ENCODE data around the gene PRKCQ. TPM values are rescaled to one million over a fixed set of nuclear protein-coding genes. Genes with fewer than 3 reads are reported as not detected.

PRKCQ gene
- polyA plus RNA-seq, 1 donor (not counting 4 experiments of a cell fraction or from before 2014, with no cell fraction given), result 7.5 TPM

DNA sequence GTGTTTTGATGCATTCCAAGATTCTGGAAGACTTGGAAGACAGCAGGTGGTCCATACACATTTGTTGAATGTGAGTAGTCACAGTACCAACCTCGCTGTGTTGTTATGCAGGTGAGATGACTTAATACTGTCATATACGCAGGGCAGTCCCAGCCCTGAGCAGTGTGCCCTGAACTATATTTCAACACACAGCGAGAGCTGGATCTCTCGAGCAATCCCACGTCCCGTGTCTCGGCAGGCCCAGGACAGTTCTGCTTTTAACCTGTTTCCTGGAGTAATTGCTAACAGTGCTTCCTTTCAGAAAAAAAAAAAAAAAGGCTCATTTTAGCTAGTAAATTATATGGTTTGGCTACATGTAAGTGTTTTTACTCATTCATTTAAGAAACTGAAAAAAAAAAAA lies 179.7 kb downstream of the PRKCQ start:
- Histone ChIP-seq H3K27me3 (ENCODE audit: control insufficient read depth, extremely low read depth, insufficient read depth, low read length) (peaks cover 2% of the 10 kb centered on the region), H4K20me1 (ENCODE audit: control insufficient read depth, extremely low read depth, insufficient read depth, low read length) (no peaks in the 10 kb centered on the region), H3K4me1 (ENCODE audit: control insufficient read depth, extremely low read depth, insufficient read depth, low read length) (peaks cover 9% of the 10 kb centered on the region), H3K9me1 (ENCODE audit: control insufficient read depth, extremely low read depth, insufficient read depth, low read length) (no peaks in the 10 kb centered on the region), H3K9ac (ENCODE audit: control insufficient read depth, extremely low read depth, insufficient read depth, low read length) (no peak overlapping the region), H3K27ac (ENCODE audit: control insufficient read depth, insufficient read depth, low read length) (no peak overlapping the region), H3K36me3 (ENCODE audit: control insufficient read depth in 2 of 2, extremely low read depth in 1 of 2, insufficient read depth in 2 of 2, low read length in 2 of 2) (no peaks in the 10 kb centered on the region), H3K4me3 (ENCODE audit: control insufficient read depth in 2 of 3, extremely low read depth in 1 of 3, insufficient read depth in 2 of 3, low read depth in 1 of 3, low read length in 3 of 3) (no peak overlapping the region), H2AFZ (ENCODE audit: control insufficient read depth, low read length) (no peak overlapping the region), H3K4me2 (ENCODE audit: control insufficient read depth, extremely low read depth, insufficient read depth, low read depth, low read length) (no peak overlapping the region), H3K79me2 (ENCODE audit: control insufficient read depth, insufficient read depth, low read length) (no peaks in the 10 kb centered on the region), H3K9me3 (ENCODE audit: control insufficient read depth, low read depth, low read length) (no peaks in the 10 kb centered on the region)
- no peak for FAIRE-seq
- dilution Hi-C loops (cut with MboI; ENCODE audit: extremely low pct_ligation_motif_present, low sequenced_read_pairs), result no loop called here
- TF ChIP-seq EZH2 (IDR thresholded peaks at IDR 0.05; ENCODE audit: low read length), result no peak
- TF ChIP-seq, protein P1, sequence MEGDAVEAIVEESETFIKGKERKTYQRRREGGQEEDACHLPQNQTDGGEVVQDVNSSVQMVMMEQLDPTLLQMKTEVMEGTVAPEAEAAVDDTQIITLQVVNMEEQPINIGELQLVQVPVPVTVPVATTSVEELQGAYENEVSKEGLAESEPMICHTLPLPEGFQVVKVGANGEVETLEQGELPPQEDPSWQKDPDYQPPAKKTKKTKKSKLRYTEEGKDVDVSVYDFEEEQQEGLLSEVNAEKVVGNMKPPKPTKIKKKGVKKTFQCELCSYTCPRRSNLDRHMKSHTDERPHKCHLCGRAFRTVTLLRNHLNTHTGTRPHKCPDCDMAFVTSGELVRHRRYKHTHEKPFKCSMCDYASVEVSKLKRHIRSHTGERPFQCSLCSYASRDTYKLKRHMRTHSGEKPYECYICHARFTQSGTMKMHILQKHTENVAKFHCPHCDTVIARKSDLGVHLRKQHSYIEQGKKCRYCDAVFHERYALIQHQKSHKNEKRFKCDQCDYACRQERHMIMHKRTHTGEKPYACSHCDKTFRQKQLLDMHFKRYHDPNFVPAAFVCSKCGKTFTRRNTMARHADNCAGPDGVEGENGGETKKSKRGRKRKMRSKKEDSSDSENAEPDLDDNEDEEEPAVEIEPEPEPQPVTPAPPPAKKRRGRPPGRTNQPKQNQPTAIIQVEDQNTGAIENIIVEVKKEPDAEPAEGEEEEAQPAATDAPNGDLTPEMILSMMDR (optimal IDR thresholded peaks at IDR 0.05 in 1 of 3, IDR thresholded peaks at IDR 0.05 in 1 of 3, conservative IDR thresholded peaks at IDR 0.05 in 1 of 3; ENCODE audit: extremely low read depth in 1 of 3, insufficient read depth in 2 of 3, low read length in 3 of 3), result no peak
- DNase-seq (ENCODE audit: low read depth, low spot score), result no peak

DNA sequence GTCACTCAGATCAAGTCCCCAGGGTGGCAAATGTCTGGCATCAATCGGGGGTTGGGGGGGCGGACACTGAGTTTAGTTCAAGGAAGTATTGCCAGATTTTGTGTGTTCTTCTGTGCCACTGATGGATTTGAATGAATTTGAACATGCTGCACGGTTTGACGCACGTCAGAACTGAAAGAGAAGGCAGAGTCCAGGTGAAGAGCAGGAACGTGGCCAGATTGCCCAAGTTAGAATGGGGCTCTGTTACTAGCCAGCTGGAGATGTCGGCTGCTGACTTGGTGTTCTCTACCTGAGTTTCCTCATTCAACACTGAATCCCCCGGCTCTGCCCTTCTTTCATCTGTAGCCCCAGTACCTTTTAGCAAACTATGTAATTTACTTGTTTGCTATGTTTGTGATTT lies 180.2 kb downstream of the PRKCQ start:
- no peaks in the 10 kb centered on the region for H3K9me1 ChIP-seq (ENCODE audit: control insufficient read depth, extremely low read depth, insufficient read depth, low read length)
- no peak overlapping the region for H2AFZ ChIP-seq (ENCODE audit: control insufficient read depth, low read length)
- H3K4me1 ChIP-seq (ENCODE audit: control insufficient read depth, extremely low read depth, insufficient read depth, low read length), result peaks cover 9% of the 10 kb centered on the region
- H3K9ac ChIP-seq (ENCODE audit: control insufficient read depth, extremely low read depth, insufficient read depth, low read length), result no peak overlapping the region
- FAIRE-seq, result no peak
- H4K20me1 ChIP-seq (ENCODE audit: control insufficient read depth, extremely low read depth, insufficient read depth, low read length), result no peaks in the 10 kb centered on the region
- H3K36me3 ChIP-seq (ENCODE audit: control insufficient read depth in 2 of 2, extremely low read depth in 1 of 2, insufficient read depth in 2 of 2, low read length in 2 of 2), result no peaks in the 10 kb centered on the region
- no peaks in the 10 kb centered on the region for H3K27me3 ChIP-seq (ENCODE audit: control insufficient read depth, extremely low read depth, insufficient read depth, low read length)
- no peak overlapping the region for H3K27ac ChIP-seq (ENCODE audit: control insufficient read depth, insufficient read depth, low read length)
- no peak overlapping the region for H3K4me2 ChIP-seq (ENCODE audit: control insufficient read depth, extremely low read depth, insufficient read depth, low read depth, low read length)
- H3K9me3 ChIP-seq (ENCODE audit: control insufficient read depth, low read depth, low read length), result no peaks in the 10 kb centered on the region
- DNase-seq (ENCODE audit: low read depth, low spot score), result no peak
- TF ChIP-seq EZH2 (IDR thresholded peaks at IDR 0.05; ENCODE audit: low read length), result no peak
- TF ChIP-seq, protein P1 (optimal IDR thresholded peaks at IDR 0.05 in 1 of 3, IDR thresholded peaks at IDR 0.05 in 1 of 3, conservative IDR thresholded peaks at IDR 0.05 in 1 of 3; ENCODE audit: extremely low read depth in 1 of 3, insufficient read depth in 2 of 3, low read length in 3 of 3), result no peak
- no peak overlapping the region for H3K4me3 ChIP-seq (ENCODE audit: control insufficient read depth in 2 of 3, extremely low read depth in 1 of 3, insufficient read depth in 2 of 3, low read depth in 1 of 3, low read length in 3 of 3)
- H3K79me2 ChIP-seq (ENCODE audit: control insufficient read depth, insufficient read depth, low read length), result no peaks in the 10 kb centered on the region
- dilution Hi-C loops (cut with MboI; ENCODE audit: extremely low pct_ligation_motif_present, low sequenced_read_pairs), result loop anchor here (25.0 kb wide), 1 partner anchor 138 kb away; no protein-coding TSS in a partner anchor

Data from keratinocyte (primary cell).